K562 (cell line): ENCODE data around the gene RPUSD2. TPM values are rescaled to one million over a fixed set of nuclear protein-coding genes. Genes with fewer than 3 reads are reported as not detected.

Experiments used
- ATAC-seq: fragments of 200-7000 bp; cut with Tn5 transposase; 3 replicates; pipeline ENCODE4 v1.9.1; 2020; ENCODE audit warnings: moderate library complexity
- BruUV-seq: library from RNA; stranded (reverse); fragments of 400-500 nt; replicated peaks from 2 replicates; lab custom pipeline; 2021; lab: Mats Ljungman, UMichigan
- CTCF ChIA-PET: fragments of 300-600 bp; formaldehyde crosslinking; extraction: SDS; loops from one replicate; lab custom pipeline; 2021; ENCODE audit warnings: low intra/inter-chr PET ratio; lab: Yijun Ruan, JAX
- POLR2A ChIA-PET: fragments of 300-600, 350-650 bp; sonication (Branson Sonifier 250); formaldehyde crosslinking; extraction: SDS; loops from one replicate; lab custom pipeline; 2021; ENCODE audit warnings: antibody characterized with exemption, inconsistent platforms; lab: Yijun Ruan, JAX
- DNase-seq, 4 experiments: peaks; one replicate each; pipeline versions ENCODE4 v3.0.0 to v3.0.0-alpha.2; 2011 to 2018; ENCODE audit warnings: low spot score in 3 of 4, mixed read lengths in 3 of 4; ENCODE audit errors: extremely low read depth in 1 of 4
- FAIRE-seq: peaks from 2 replicates; lab custom pipeline; 2011; peaks lifted over from hg19 to GRCh38; lab: Jason Lieb, UNC
- H2AFZ ChIP-seq: 2 replicates; pipeline ENCODE4 v1.6.0; 2011; ENCODE audit warnings: low read depth, low read length, control low read depth, inconsistent platforms
- H3K27ac ChIP-seq: fragments of 200-600 bp; 3 replicates; pipeline ENCODE4 v1.8.0; 2011; ENCODE audit warnings: low read depth, mild to moderate bottlenecking, control low read depth, inconsistent platforms, low read length, moderate library complexity, mixed read lengths; ENCODE audit errors: extremely low read depth
- H3K27me3 ChIP-seq, 2 experiments: fragments of 300-600 bp in 1 of 2; 2 replicates in 1 of 2; 3 replicates in 1 of 2; pipeline versions ENCODE4 v1.6.0 to v1.8.0; 2011; ENCODE audit warnings: inconsistent platforms in 2 of 2, low read length in 2 of 2, mild to moderate bottlenecking in 1 of 2, mixed read lengths in 1 of 2, moderate library complexity in 1 of 2; ENCODE audit not compliant: control insufficient read depth in 2 of 2, insufficient read depth in 2 of 2
- H3K36me3 ChIP-seq: fragments of 300-600 bp; 3 replicates; pipeline ENCODE4 v1.8.0; 2011; ENCODE audit warnings: mild to moderate bottlenecking, low read length, inconsistent platforms; ENCODE audit not compliant: control insufficient read depth, insufficient read depth
- H3K4me1 ChIP-seq, 2 experiments: fragments of 200-600 bp in 1 of 2; replicated peaks in 1 of 2; 2 replicates in 1 of 2; 3 replicates in 1 of 2; pipeline versions ENCODE4 v1.5.1 to v1.8.0; 2011; ENCODE audit warnings: inconsistent platforms in 2 of 2, low read length in 2 of 2, mild to moderate bottlenecking in 1 of 2, mixed read lengths in 1 of 2, moderate library complexity in 1 of 2; ENCODE audit not compliant: control insufficient read depth in 2 of 2, insufficient read depth in 2 of 2
- H3K4me2 ChIP-seq: 2 replicates; pipeline ENCODE4 v1.6.1; 2011; ENCODE audit warnings: low read length, control low read depth, inconsistent platforms, mixed read lengths; ENCODE audit not compliant: insufficient read depth
- H3K4me3 ChIP-seq: fragments of 200-600 bp; sonication (generic), shearing (Covaris generic); 2 replicates; pipeline ENCODE4 v1.5.1; 2016; ENCODE audit warnings: control low read depth, inconsistent platforms
- H3K79me2 ChIP-seq: fragments of 200-600 bp; 3 replicates; pipeline ENCODE4 v1.8.0; 2011; ENCODE audit warnings: low read length, inconsistent platforms; ENCODE audit not compliant: control insufficient read depth, insufficient read depth
- H3K9ac ChIP-seq, 2 experiments: 2 replicates each; pipeline versions ENCODE4 v1.6.0 to v1.6.1; 2011; ENCODE audit warnings: low read depth in 2 of 2, low read length in 2 of 2, control low read depth in 1 of 2, inconsistent platforms in 1 of 2, mild to moderate bottlenecking in 1 of 2, mixed read lengths in 1 of 2; ENCODE audit not compliant: insufficient read depth in 1 of 2
- H3K9me1 ChIP-seq: one replicate; pipeline ENCODE4 v1.6.0; 2011; ENCODE audit warnings: inconsistent platforms, mild to moderate bottlenecking, low read length, moderate library complexity; ENCODE audit not compliant: control insufficient read depth, insufficient read depth
- H3K9me3 ChIP-seq: replicated peaks from 2 replicates; pipeline ENCODE4 v1.5.1; 2011; ENCODE audit warnings: low read depth, low read length, inconsistent platforms; ENCODE audit not compliant: control insufficient read depth, insufficient read depth
- H4K20me1 ChIP-seq: replicated peaks from 2 replicates; pipeline ENCODE4 v1.6.1; 2011; ENCODE audit warnings: low read length, inconsistent platforms, mixed read lengths; ENCODE audit not compliant: control insufficient read depth, insufficient read depth
- HBP1 ChIP-seq: fragments of 450-650 bp; formaldehyde crosslinking; IDR thresholded peaks from 2 replicates; pipeline ENCODE4 v1.4.0; 2022; ENCODE audit warnings: missing genetic modification characterization
- PHB2 ChIP-seq: fragments of 450-650 bp; IDR thresholded peaks from 2 replicates; pipeline ENCODE4 v1.6.1; 2017; ENCODE audit warnings: low read depth
- PTTG1 ChIP-seq: fragments of 450-650 bp; IDR thresholded peaks from 2 replicates; pipeline ENCODE4 v1.6.1; 2016; ENCODE audit warnings: low read depth, mild to moderate bottlenecking, missing genetic modification characterization, missing compliant biosample characterization
- RFX5 ChIP-seq: IDR thresholded peaks from 2 replicates; pipeline ENCODE4 v1.6.1; 2011; ENCODE audit warnings: low read depth, mild to moderate bottlenecking, improper control_type of control experiment, low read length
- SMARCC2 ChIP-seq: fragments of 450-650 bp; IDR thresholded peaks from 2 replicates; pipeline ENCODE4 v1.6.1; 2017; ENCODE audit warnings: antibody characterized with exemption, moderate library complexity, mild to moderate bottlenecking, low read depth
- TCF15 ChIP-seq: fragments of 250-450 bp; sonication (Bioruptor Pico); IDR thresholded peaks from 2 replicates; pipeline ENCODE4 v1.8.0; 2022; ENCODE audit warnings: moderate library complexity, mild to moderate bottlenecking, inconsistent platforms
- TCF7L2 ChIP-seq: fragments of 150-350 bp; IDR thresholded peaks from 2 replicates; pipeline ENCODE4 v1.6.1; 2016; ENCODE audit warnings: low read depth, mild to moderate bottlenecking, low read length, moderate library complexity
- TOE1 ChIP-seq, 2 experiments: fragments of 450-650 bp in 1 of 2; sonication (generic) in 1 of 2; formaldehyde crosslinking in 1 of 2; IDR thresholded peaks; 2 replicates each; pipeline versions ENCODE4 v1.7.1 to v1.8.0; 2016 to 2022; ENCODE audit warnings: borderline replicate concordance in 2 of 2, mild to moderate bottlenecking in 2 of 2, antibody characterized with exemption in 1 of 2, inconsistent platforms in 1 of 2, low read depth in 1 of 2, missing genetic modification reagents in 1 of 2, moderate library complexity in 1 of 2
- ZFPM2 ChIP-seq: fragments of 250-450 bp; sonication (Bioruptor Pico); IDR thresholded peaks from 2 replicates; pipeline ENCODE4 v1.5.1; 2022; ENCODE audit warnings: mild to moderate bottlenecking
- ZNF277 ChIP-seq: fragments of 250-450 bp; sonication (Bioruptor Pico); IDR thresholded peaks from 2 replicates; pipeline ENCODE4 v1.8.0; 2022; ENCODE audit warnings: inconsistent platforms, mild to moderate bottlenecking, moderate library complexity, borderline replicate concordance
- ZNF717 ChIP-seq: fragments of 250-450 bp; sonication (Bioruptor Pico); IDR thresholded peaks from 2 replicates; pipeline ENCODE4 v1.5.0; 2021
- ZNF780A ChIP-seq: fragments of 250-450 bp; sonication (Bioruptor Pico); IDR thresholded peaks from 2 replicates; pipeline ENCODE4 v1.5.0; 2021; ENCODE audit warnings: mild to moderate bottlenecking
- WGBS: fragments of 100-300 bp; shearing (Covaris generic); methylation state at CpG from one replicate; pipeline ENCODE4 v1.1.6; 2016; ENCODE audit warnings: low coverage, mixed read lengths; ENCODE audit not compliant: insufficient coverage; ENCODE audit errors: missing lambda C conversion rate; 5-methylcytosine and 5-hydroxymethylcytosine counted together
- in situ Hi-C: fragments of 300-500 bp; cut with MboI; formaldehyde crosslinking; loops from 4 replicates; pipeline ENCODE4 v1.15.0; 2018; ENCODE audit warnings: inconsistent platforms, mixed read lengths
- intact Hi-C: fragments of 100-400 bp; cut with micrococcal nuclease; formaldehyde crosslinking; loops from 2 replicates; pipeline ENCODE4 v1.14.2; 2022
- polyA plus RNA-seq, 8 experiments: library from polyadenylated mRNA; depleted of rRNA in 4 of 8; stranded (reverse) in 5 of 8; unstranded in 3 of 8; fragments of >200 nt; fragmentation: Nextera tagmentation in 2 of 8; fragmentation: Illumina TruSeq in 1 of 8; extraction: Ambion mirVana in 2 of 8; extraction: Trizol in 1 of 8; gene quantifications; 2 replicates each; pipeline versions ENCODE4 v1.2.1 to v1.2.3, GENCODE V29; 2011 to 2014; ENCODE audit warnings: inconsistent platforms in 1 of 8, missing spikeins in 1 of 8
- total RNA-seq, 7 experiments: library from RNA; depleted of rRNA in 6 of 7; stranded (reverse); fragments of >200 nt in 6 of 7; fragmentation: Illumina TruSeq in 2 of 7; extraction: Trizol in 2 of 7; gene quantifications; 2 replicates each; pipeline versions ENCODE4 v1.2.1 to v1.2.3, GENCODE V29; 2011 to 2021; ENCODE audit warnings: low replicate concordance in 1 of 7

RPUSD2 gene
- total and polyA plus RNA-seq, 9 of the 15 experiments (the other 6 are each of a cell fraction or from before 2014, with no cell fraction given), result 3.7 to 30.2 (median 14.3) TPM

- CTCF ChIA-PET, result no interaction called here
- no peaks in the 10 kb centered on the region for H3K9me3 ChIP-seq
- H4K20me1 ChIP-seq, result no peaks in the 10 kb centered on the region; the same call in 1 of the 2 replicates
- POLR2A ChIA-PET, result interaction anchor here (0.6 to 0.7 kb wide), 3 partner anchors 15 to 195 kb away, joined by 3 to 5 read pairs (median 3); no protein-coding TSS in a partner anchor
- TF ChIP-seq PHB2 (no peak), ZNF717 (CRISPR knock-in tag) (no peak)
- TF ChIP-seq, all 486 proteins: peak for 0
- H3K27me3 ChIP-seq, result no peaks in the 10 kb centered on the region
- no peak overlapping the region for H3K4me2 ChIP-seq
- H3K9ac ChIP-seq, result no peak overlapping the region
- no peak overlapping the region for H3K27ac ChIP-seq
- H3K9me1 ChIP-seq, result no peaks in the 10 kb centered on the region
- in situ Hi-C loops, result no loop called here
- ATAC-seq (no peak), FAIRE-seq (no peak), DNase-seq (no peak)
- no TSS peak for BruUV-seq
- no peaks in the 10 kb centered on the region for H3K79me2 ChIP-seq
- WGBS, result 84% methylated on average over 4 of the region's 4 CpGs
- H3K36me3 ChIP-seq, result 0 out of 3 replicates have a peak, but pooled peaks cover under 1% of the 10 kb centered on the region
- H2AFZ ChIP-seq, result no peak overlapping the region
- H3K4me1 ChIP-seq, result no peaks in the 10 kb centered on the region; a peak in 1 of 5 replicates
- intact Hi-C loops, result no loop called here
- no peak overlapping the region for H3K4me3 ChIP-seq
These were observed 35.2 kb upstream of the RPUSD2 start for GRCh38 chr15:40533763-40534364.

- CTCF ChIA-PET, result no interaction called here
- TF ChIP-seq TCF15, result no peak
- TF ChIP-seq PTTG1 (tag), result no peak
- TF ChIP-seq ZFPM2 (CRISPR knock-in tag), result no peak
- no peak for TF ChIP-seq TOE1 (IDR thresholded peaks at IDR 0.05; ENCODE audit: borderline replicate concordance)
- no peak for TF ChIP-seq TOE1 (CRISPR knock-in tag; IDR thresholded peaks at IDR 0.05; ENCODE audit: borderline replicate concordance, low read depth)
- TF ChIP-seq SMARCC2, result no peak
- TF ChIP-seq HBP1, result no peak
- no peak for TF ChIP-seq TCF7L2
- no peak for TF ChIP-seq RFX5
- no peak for TF ChIP-seq ZNF277 (CRISPR knock-in tag)
- no peak for TF ChIP-seq ZNF780A
These were observed 34.7 kb upstream of the RPUSD2 start for GRCh38 chr15:40534371-40534770.

More at GRCh38 chr15:40534371-40534770, 34.7 kb upstream of the RPUSD2 start:
- no peak overlapping the region for H3K9ac ChIP-seq
- H3K9me3 ChIP-seq, result no peaks in the 10 kb centered on the region
- intact Hi-C loops, result no loop called here
- DNase-seq (no peak), ATAC-seq (no peak), FAIRE-seq (no peak)
- H3K79me2 ChIP-seq, result no peaks in the 10 kb centered on the region
- whole genome bisulfite sequencing, result 32% methylated on average over 4 of the region's 5 CpGs
- H4K20me1 ChIP-seq, result no peaks in the 10 kb centered on the region; the same call in 1 of the 2 replicates
- H3K27me3 ChIP-seq, result no peaks in the 10 kb centered on the region
- no TSS peak for BruUV-seq
- POLR2A ChIA-PET, result interaction anchor here (0.6 to 1.4 kb wide), 4 partner anchors 10 to 194 kb away, joined by 3 to 5 read pairs (median 3); no protein-coding TSS in a partner anchor
- H3K4me1 ChIP-seq, result no peaks in the 10 kb centered on the region; a peak in 1 of 5 replicates
- no peak overlapping the region for H3K4me3 ChIP-seq
- no peak overlapping the region for H2AFZ ChIP-seq
- 0 out of 3 replicates have a peak, but pooled peaks cover 3% of the 10 kb centered on the region for H3K36me3 ChIP-seq
- in situ Hi-C loops, result no loop called here
- H3K9me1 ChIP-seq, result no peaks in the 10 kb centered on the region
- no peak overlapping the region for H3K4me2 ChIP-seq
- H3K27ac ChIP-seq, result no peak overlapping the region
